Activated gamma-delta T cell treated with Interleukin-2 at 50 U/mL for 16 hours (primary cell): ENCODE results near the gene BRME1.

Experiments
- DNase-seq: peaks from one replicate; pipeline ENCODE4 v3.0.0-alpha.2; 2020

BRME1 gene

DNA sequence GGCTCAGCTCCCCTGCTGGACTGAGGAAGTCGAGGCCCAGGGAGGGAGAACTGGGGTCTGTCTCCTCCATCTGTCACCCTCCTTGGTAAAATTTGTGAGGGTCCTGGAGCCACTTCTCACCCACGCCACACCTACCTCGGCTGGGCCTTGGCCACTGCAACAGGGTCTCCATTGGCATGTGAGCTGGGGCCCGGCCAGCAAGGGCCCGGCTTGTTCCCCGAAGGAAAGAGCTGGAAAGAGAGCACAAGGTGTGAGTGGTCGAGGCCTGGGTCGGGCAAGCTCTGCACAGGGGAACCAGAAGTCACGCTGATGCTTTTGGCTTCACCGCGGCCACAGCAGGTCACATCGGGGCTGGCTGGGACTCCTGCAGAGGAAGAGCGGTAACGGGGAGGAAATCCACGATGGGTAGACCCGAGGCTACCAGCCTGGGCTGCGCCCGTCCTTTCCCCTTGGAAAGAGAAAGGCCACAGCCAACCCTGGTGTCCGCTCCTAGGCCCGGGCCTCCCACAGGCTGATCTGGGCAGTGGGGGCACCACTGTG lies 20.0 kb downstream of the BRME1 start:
- peak; percentile 18 for DNase-seq

DNA sequence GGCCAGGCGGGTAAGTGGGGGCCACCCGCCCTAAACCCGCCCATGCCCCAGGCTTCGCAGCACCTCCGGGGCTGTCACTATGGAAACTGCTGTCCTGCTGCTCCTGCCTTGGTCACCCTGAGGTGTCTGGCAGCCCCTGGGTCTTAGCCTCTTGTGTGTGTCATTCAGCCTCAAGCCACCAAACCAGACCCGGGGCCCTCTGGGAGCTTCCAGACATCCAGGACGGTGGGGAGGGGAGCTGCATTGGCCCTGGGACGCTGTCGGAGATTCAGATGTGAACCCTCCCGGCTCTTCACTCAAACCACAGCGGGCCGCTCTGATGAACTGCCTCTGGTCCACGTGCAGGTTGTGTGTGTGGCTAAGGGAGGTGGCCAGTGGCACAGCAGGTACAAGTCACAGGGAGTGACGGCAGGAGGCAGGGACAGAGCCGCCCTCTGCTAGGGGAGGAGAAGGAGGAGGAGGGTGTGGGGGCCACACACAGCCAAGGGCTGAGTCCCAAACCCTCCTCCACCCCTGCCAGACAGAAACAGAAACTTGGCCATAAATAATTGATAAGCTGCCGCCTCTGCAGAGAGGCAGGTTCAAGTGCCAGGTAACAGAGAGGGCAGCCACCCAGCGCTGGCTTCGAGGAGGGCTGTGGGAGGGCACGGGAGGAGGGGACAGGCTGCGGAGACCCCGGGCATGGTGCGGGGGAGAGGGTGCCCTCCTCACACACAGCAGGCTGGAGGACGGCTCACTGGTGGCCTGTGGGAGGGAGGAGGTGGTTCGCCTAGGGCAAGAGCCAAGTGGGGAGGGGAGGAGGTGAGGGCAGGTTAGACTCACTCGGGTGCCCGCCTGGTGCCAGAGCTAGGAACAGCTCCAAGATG lies 21.0 kb downstream of the BRME1 start:
- DNase-seq: no peak

DNA sequence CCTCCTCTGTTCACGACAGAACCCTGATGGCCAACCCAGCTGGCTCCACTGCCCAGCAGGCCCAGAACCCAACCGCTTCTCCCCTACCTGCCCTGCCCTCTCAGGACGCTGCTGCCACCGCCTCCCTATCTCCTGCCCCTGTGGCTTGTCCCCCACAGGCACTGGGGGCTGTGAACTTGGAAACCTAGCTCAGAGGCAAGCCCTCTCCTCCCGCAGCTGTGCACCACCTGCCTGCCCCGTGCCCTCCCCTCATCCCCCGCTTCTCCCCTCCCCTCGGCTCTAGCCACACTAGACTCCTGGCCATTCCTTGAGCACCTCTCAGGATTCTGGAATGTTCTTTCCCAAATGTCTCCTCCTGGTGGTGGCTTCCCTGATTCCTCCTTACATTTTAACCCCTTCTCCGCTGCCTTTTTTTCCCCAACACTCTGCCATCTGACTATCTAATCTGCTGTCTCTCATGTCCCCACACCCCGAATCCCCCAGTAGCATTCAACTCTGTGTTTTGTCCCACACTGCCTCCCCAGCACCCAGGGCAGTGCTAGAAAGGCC lies 22.3 kb downstream of the BRME1 start:
- no peak for DNase-seq

DNA sequence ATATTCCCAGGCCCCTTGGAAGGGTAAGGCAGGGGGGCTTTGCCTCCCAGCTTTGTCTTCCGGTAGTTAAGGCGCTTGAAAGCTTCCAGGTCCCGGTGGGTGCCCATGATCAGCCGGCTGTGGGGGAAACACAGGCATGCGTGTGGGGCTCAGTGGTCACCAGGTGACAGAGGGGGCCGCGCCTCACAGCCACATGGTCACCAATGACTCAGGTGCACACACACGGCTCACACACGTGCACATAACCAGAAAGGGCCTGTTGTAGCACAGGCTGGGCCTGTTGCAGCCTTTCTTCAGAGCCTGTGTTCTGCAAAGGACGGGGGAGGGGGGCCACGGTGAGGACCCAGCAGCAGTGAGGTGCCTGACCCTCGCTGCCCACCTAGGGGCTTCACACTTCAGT lies 23.1 kb downstream of the BRME1 start:
- no peak for DNase-seq

DNA sequence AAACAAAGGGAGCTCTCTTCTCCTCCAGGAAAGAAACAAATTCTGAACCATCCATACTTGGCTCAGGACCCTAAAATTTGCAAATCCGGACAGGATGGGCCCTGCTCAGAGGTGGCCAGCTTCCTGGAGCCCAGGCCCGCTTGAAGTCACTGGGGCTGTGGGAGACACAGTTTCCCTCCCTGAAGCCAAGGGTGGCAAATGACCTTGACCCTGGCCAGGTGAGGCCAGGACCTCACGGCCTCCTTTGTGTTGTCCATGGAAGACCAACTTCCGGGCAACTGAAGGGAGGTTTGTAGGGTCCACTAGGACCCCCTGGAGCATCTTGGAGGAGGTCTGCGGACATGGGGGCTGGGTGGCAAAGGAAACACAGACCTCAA lies 23.5 kb downstream of the BRME1 start:
- DNase-seq: no peak

DNA sequence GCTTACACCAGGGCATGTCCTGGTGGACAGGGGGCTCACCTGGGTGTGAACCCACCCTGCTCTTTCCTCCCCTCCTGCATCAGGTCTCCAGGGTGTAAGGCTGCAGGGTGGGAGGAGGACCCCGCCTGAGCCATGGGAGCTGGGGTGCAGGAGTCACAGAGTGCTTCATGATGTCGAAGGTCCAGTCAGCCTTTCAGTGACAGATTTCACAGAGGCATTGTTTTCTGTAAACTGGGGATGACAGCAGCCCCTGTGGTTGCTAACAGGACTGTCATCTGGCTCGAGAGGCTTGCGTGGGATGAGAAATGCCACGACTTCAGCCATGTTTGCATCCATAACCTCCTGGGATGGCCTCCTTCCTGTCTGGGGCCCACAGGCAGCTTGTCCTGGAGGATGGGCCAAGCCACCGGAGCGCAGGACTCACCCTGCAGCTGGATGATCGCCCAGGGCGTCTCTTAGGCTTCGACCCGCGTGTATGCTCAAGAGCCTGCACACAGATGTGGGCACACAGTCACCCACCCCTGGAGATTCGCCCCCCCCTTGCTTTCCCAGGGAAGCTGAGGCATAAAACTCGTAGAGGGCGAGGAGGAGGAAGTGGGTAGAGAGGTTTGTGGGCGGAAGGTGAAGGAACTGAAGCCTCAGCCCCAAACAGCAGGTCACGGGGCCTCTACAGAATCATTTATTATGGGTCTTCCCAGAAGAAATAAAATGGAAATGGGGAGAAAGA lies 24.1 kb downstream of the BRME1 start:
- DNase-seq: peak; percentile 46

DNA sequence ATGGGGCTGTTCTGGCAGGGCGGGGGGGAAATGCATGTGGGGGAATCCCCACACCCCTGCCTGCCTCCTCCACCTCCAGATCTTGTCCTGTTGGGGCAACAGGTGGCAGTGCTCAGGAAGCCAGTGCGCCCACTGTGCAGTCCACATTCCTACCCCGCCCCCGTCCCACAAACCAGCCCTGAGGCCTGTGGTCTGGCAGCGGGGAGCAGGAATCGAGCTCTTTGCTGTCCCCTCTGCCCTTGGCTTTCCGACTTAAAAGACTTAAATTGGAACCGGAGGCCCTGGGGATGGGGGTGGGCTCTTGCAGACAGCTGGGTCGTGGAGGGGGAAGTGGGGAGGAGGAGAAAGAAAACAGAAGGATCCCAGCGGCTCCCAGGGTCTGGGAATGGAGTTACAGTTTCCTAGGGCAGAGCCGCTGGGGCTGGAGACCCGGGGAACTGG lies 24.6 kb downstream of the BRME1 start:
- DNase-seq: peak; percentile 29

DNA sequence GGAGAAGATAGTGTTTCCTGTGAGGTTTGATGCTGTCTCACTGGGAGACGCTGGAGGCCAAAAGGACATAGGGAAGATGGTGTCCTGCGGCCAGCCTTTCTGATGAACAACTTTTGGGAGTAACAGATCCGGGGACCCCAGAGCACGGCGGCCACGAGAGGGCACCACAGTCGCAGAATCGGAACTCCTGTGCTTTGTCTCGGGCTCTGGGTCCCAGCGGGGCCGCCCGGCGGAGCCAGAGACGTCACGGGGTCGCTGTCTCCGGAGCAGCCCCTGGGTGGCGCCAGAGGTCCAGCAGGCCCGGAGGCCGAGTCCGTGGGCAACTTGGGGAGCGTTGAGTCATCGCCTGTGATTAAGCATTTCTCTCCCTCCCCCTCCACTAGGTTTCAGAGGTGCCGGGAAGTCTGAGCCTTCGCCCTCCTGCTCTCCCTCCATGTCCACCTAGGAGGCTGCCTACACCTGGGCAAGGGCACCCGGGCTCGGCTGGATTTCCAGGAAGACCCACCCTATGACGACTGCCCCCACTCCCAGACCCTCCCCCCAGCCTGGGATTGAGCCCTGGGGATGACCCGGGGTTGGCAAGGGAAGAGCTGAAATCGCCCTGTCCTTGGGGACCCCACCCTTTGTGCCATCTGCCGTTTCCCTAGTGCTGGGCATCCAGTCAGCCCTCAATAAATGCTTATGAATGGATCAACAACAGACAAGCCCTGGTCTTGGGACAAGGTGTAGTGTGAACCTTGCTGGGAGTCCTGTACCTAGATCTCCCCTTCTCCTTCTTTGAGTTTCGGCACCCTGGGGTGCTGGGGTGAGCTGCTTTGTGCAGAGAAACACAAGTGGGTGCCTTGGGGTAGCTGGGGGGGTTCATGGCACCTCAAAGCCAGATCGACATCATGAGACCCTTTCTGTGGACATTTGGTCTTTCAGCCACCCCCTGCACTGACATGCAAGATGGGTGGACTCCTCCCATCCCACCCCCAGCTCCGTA lies 25.6 kb downstream of the BRME1 start:
- peak; percentile 98 for DNase-seq

DNA sequence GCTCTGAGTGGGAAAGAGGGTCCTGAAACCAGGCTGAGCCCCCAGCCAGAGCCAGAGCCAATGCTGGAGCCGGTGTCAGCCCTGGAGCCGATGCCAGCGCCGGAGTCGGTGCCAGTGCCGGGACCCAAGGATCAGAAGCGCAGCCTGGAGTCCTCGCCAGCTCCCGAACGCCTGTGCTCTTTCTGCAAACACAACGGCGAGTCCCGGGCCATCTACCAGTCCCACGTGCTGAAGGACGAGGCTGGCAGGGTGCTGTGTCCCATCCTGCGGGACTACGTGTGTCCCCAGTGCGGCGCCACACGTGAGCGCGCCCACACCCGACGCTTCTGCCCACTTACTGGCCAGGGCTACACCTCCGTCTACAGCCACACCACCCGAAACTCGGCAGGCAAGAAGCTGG lies 28.6 kb downstream of the BRME1 start:
- DNase-seq: no peak

DNA sequence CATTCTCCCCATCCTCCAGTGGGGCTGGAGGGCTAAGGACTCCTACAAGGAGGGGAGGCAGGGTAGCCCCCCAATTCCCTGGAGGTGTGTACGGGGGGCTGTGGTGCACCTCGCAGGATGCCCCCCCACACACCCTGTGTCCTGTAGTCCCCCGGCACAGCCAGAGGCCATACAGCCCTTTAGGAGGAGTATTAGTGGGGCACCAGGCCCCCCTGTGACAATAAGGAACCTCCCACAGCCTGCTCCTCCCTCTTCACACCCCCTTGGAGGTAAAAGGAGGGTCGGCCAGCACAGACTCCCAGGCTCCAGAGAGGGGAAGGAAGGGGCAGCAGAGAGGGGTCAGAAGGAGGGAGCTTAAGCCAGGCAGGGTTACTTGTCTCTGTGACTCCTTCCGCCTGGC lies 29.1 kb downstream of the BRME1 start, which contains the start of gene NANOS3:
TSS of gene NANOS3 (plus strand) at position 301 of the 400 bp plus-strand sequence. CDS start 115 bp downstream, outside the sequence.
- DNase-seq: no peak

DNA sequence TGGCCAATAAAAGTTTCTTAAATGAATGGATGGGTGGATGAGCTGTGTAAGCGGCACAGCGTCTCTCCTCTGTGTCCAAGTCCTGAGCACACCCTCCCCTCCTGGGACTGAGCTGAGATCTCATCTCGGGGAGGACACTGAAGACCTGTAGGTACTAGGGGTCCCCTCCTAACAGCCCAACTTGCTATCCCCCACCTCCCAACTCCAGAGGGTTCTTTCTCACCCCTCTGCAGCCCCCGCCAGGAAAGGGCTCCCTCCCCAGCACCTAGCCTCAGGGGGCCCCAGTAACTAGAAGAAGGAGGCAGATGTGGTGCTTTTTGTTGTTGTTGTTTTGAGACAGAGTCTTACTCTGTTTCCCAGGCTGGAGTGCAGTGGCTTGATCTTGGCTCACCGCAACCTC lies 30.1 kb downstream of the BRME1 start:
- DNase-seq: no peak

DNA sequence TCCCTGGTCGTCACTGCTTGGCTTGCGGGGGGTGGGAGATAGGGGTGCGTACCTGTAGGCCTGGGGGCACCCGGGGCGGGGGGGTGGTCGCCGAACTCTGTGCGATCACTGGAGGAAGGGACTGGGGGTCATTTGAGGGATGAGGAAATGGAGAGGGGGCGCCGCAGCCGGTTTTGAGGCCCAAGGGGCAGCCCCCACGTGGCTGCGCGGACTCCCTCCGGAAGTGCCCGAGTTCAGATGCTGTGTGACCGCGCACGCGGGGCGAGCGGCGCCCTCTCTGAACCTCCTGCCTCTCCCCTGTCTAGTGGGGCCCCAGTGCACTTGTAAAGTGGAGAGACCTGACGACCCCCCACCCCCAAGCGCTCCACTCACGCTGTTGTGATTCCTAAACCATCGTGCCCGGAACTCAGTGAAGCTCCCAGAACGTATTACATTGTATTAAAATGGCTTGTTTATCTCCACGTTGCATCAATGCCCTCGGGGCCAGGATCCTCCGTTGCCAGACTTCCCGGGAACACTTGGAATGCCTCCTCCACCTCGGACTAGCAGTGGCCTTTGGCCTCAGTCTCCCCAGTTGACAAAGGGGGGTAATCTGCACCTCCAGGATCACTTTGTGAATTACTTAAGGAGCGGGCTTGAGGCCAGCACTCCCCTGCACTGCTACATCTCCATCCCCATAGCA lies 31.9 kb downstream of the BRME1 start:
- no peak for DNase-seq

DNA sequence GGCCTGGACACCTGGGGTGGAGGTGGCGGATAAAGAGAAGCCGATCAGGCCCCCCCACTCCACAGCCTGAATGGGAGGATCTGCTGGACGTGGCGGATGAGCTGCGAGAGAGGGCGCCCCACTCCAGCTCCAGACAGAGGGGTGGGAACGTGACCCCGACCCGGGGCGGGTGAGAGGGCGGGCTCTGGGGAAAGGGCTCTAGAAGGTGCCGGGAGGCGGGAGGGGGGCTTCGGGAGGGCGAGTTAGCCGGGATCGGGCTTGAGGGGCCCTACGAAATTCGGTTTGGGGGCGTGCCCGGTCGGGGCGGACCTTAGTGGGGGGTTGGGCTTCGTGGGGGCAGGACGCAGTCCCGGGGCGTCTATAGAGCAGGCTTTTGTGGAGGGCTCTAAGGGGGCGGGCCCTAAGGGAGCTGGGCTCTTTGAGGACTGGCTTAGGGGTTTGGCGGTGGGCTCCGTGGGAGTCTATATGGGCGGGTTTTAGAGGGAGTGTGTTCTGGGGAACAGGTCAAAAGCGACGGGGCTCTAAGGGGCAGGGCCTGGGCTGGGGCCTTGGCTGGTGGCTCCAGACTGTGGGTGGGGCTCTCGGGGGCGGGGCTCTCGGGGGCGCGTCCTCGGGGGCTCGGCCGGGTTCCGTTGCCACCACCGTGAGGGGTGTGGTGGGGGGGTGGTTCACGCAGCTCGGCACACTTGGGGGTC lies 33.1 kb downstream of the BRME1 start:
- no peak for DNase-seq

DNA sequence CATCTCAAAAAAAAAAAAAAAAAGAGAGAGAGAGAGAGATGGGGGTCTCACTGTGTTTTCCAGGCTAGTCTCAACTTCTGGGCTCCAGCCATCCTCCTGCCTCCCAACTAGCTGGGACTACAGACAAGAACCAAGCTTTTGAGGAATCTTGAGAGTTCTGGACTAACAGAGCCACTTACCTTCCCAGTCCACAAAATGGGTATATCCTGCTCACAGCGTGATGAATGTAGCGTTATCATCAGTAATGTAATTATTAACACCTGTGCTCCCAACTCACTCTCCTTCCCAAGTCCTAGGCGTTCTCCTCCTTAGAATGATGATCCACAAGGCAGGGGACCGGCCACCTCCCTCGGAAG lies 33.6 kb downstream of the BRME1 start:
- DNase-seq: no peak

DNA sequence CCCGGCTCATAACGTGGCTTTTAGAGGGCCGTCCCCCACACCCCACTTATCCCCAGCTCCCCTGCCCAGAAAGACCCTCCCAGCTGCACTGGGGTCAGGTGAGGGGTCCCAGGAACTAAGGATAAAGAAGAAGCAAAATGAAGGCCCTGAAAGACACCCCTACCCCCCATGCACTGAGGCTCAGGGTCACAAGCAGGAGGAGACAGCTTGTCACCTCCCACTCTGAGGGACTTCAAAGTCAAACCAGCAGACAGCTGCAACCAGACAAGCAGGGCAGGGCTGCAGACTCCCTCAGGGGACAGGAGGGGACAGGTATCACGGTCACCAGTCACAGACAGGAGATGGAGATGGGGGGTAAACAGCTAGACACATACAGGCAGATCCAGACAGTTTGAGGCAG lies 35.0 kb downstream of the BRME1 start:
- no peak for DNase-seq

DNA sequence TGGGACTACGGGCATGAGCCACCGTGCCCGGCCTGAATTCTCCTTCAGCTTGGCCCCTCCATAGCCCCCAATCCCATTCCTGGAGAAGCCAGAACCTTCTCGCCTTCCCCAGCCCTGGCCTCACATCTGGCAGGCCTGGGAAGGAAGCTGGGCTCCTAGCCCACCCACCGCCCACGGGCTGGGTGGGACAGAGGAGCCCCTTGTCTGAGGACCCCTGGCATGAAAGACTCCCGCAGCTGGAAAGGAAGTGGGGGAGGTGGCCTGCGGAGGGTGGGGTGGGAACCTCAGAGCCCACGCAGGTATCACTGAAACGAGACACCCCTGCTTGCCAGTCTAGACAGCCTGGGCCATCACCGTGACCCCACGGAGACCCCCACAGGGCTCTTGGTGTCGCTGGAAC lies 36.6 kb downstream of the BRME1 start:
- DNase-seq: no peak

DNA sequence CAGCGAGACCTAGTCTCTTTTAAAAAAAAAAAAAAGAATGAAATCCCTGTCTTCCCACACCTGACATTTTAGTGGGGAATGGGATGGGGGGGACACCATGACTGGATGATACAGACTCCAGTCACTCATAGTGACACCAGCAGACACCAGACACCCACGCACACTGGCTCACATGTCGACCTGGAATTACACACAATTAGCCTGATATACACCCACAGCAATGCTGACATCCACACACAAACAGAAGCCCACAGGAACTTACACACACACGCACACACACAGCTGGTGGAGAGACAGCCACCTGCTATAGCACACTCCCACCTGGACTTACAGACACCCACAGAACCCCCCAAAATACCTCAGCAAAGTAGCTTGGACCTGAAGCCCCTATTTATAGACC lies 37.3 kb downstream of the BRME1 start:
- DNase-seq: no peak

DNA sequence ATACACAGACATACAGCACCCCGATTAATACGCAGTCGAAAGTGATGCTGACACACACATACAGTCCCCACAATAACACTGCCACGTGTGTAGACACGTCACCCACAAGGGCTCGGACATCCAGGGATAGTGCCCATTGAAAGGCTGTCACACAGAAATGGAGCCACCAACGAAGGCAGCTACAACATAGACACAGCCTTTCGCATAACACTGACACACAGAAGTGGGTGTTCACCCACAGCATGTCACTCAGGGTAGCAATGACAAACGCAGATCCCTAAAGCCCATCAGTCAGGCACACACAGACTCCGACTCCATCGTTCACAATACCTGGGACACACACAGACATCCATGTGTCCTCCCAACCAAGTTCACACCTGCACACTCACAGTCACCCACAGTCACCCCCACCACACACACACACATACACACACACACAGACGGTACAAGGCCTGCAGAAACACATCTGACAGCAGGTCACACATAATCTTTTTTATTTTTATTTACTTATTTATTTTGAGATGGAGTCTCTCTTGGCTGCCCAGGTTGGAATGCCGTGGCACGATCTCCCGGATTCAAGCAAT lies 39.4 kb downstream of the BRME1 start:
- no peak for DNase-seq

DNA sequence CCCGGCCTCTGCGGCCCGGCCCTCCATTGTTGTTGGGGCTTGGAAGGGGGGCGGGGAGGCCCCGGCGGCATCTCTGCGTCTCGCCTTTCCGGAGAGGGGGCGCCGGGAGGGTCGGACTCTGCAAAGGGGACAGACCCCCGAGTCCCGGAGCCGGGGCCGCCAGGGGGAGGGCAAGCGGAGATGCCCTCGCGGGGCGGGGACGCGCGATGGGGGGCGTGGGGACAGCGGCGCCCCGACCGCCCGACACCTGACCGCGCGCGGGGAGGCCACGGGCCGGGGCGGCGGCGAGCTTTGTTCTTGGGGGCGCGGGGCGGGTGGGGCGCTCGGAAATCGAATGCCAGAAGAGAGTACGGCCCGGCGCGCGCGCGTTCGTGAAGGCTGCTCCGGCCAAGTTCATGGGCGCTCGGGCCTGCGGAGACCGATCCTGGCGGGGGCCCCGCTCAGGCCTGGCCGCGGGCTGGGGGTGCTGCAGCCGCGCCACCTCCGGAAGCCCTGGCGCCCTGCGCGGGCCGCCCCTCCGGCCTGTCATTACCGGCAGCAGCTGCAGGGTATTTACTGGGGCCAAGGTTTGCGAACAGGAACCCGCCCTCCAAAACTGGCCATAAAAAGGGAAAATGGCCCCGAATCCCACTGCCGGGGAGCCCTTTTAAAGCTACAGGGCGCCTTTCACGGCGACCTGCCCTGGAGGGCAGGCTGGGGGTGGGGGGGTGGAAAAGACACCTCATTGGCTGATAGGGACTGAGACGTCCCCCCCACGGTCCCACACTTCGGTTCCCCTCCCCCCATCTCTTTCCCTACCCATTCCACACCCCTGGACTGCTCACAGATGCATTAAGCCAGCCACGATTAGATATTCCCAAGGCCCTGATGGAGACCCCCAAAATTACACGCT lies 40.1 kb downstream of the BRME1 start:
- DNase-seq: no peak
